ENCODE measurements around the gene STOML1. TPM values are rescaled to one million over a fixed set of nuclear protein-coding genes. Genes with fewer than 3 reads are reported as not detected.

Gene STOML1
- polyA plus RNA-seq, 3 donors, result 3.8 to 5.1 (median 4.7) TPM

GRCh38 chr15:73982222-73982962, 9.7 kb downstream of the STOML1 start:
- H3K27me3 Mint-ChIP-seq (ENCODE audit: low read depth in 3 of 3), result peaks cover 0 to 2% (median 0%) of the 10 kb centered on the region in 3 donors
- 6% methylated on average over 3 of the region's 8 CpGs for WGBS (ENCODE audit: insufficient coverage)
- peak overlapping the region; percentile 40 to 65 for H3K27ac ChIP-seq (ENCODE audit: low read depth in 1 of 2, low read length in 2 of 2)
- H3K4me1 Mint-ChIP-seq, result peaks cover 26% of the 10 kb centered on the region
- peak overlapping the region in 1 of 3 experiments; percentile 33 for H3K4me3 ChIP-seq (replicated peaks in 1 of 3; ENCODE audit: low read depth in 2 of 3, low read length in 3 of 3)
- H3K79me2 ChIP-seq (ENCODE audit: insufficient read depth, low read length), result no peaks in the 10 kb centered on the region
- H3K9me3 ChIP-seq (replicated peaks in 1 of 2; ENCODE audit: control insufficient read depth in 1 of 2, insufficient read depth in 1 of 2, low read length in 2 of 2), result no peaks in the 10 kb centered on the region
- H3K4me1 ChIP-seq (ENCODE audit: control insufficient read depth in 1 of 2, insufficient read depth in 2 of 2, low read length in 2 of 2), result peaks cover 35 to 36% of the 10 kb centered on the region in 2 donors
- peak overlapping the region; percentile 41 for H3K9ac ChIP-seq (ENCODE audit: insufficient read depth, low read length, poor library complexity, severe bottlenecking)
- peak overlapping the region; percentile 44 for H3K4me2 ChIP-seq (replicated peaks; ENCODE audit: extremely low read depth, low read length, poor library complexity, severe bottlenecking)
- peak overlapping the region; percentile 60 to 89 (median 78) for H3K27ac Mint-ChIP-seq
- H3K27me3 ChIP-seq (ENCODE audit: control insufficient read depth in 2 of 2, insufficient read depth in 2 of 2, low read length in 2 of 2), result no peaks in the 10 kb centered on the region
- DNase-seq, result peak; percentile 34 to 51 (median 35)
- peaks cover 0 to 2% of the 10 kb centered on the region in 2 donors for H3K36me3 ChIP-seq (replicated peaks in 1 of 2; ENCODE audit: control insufficient read depth in 1 of 2, insufficient read depth in 2 of 2, low read length in 2 of 2)
- H4K20me1 ChIP-seq (ENCODE audit: insufficient read depth, low read length), result no peaks in the 10 kb centered on the region
- no peaks in the 10 kb centered on the region for H3K9me3 Mint-ChIP-seq
- H3K4me3 Mint-ChIP-seq, result peak overlapping the region in 1 of 2 donors; percentile 79
- no peak for TF ChIP-seq CTCF (IDR thresholded peaks at IDR 0.05)
- peaks cover 13 to 25% of the 10 kb centered on the region in 2 donors for H3K36me3 Mint-ChIP-seq
- H2AFZ ChIP-seq (ENCODE audit: insufficient read depth, low read depth, low read length, poor library complexity, severe bottlenecking), result peak overlapping the region; percentile 72
- intact Hi-C loops (cut with micrococcal nuclease), result no loop called here

- Mint-ChIP-seq H3K27ac (peak overlapping the region; percentile 4 to 89 (median 65)), H3K4me3 (peak overlapping the region in 1 of 2 donors; percentile 26), H3K4me1 (peaks cover 26% of the 10 kb centered on the region), H3K36me3 (peaks cover 10 to 20% of the 10 kb centered on the region in 2 donors), H3K9me3 (no peaks in the 10 kb centered on the region), H3K27me3 (ENCODE audit: low read depth in 3 of 3) (peaks cover 0 to 2% (median 0%) of the 10 kb centered on the region in 3 donors)
- no peaks in the 10 kb centered on the region for H3K36me3 ChIP-seq (replicated peaks in 1 of 2; ENCODE audit: control insufficient read depth in 1 of 2, insufficient read depth in 2 of 2, low read length in 2 of 2)
- no peaks in the 10 kb centered on the region for H3K79me2 ChIP-seq (ENCODE audit: insufficient read depth, low read length)
- no peaks in the 10 kb centered on the region for H3K27me3 ChIP-seq (ENCODE audit: control insufficient read depth in 2 of 2, insufficient read depth in 2 of 2, low read length in 2 of 2)
- H3K9me3 ChIP-seq (replicated peaks in 1 of 2; ENCODE audit: control insufficient read depth in 1 of 2, insufficient read depth in 1 of 2, low read length in 2 of 2), result no peaks in the 10 kb centered on the region
- peak overlapping the region; percentile 44 for H3K4me2 ChIP-seq (replicated peaks; ENCODE audit: extremely low read depth, low read length, poor library complexity, severe bottlenecking)
- peak overlapping the region; percentile 41 for H3K9ac ChIP-seq (ENCODE audit: insufficient read depth, low read length, poor library complexity, severe bottlenecking)
- H3K4me1 ChIP-seq (ENCODE audit: control insufficient read depth in 1 of 2, insufficient read depth in 2 of 2, low read length in 2 of 2), result peaks cover 35 to 36% of the 10 kb centered on the region in 2 donors
- no peaks in the 10 kb centered on the region for H4K20me1 ChIP-seq (ENCODE audit: insufficient read depth, low read length)
- peak in 1 of 3 donors; percentile 42 for DNase-seq
- H2AFZ ChIP-seq (ENCODE audit: insufficient read depth, low read depth, low read length, poor library complexity, severe bottlenecking), result peak overlapping the region; percentile 72
- TF ChIP-seq CTCF (IDR thresholded peaks at IDR 0.05), result no peak
- H3K27ac ChIP-seq (ENCODE audit: low read depth in 1 of 2, low read length in 2 of 2), result peak overlapping the region; percentile 40 to 65
- peak overlapping the region in 1 of 3 experiments; percentile 33 for H3K4me3 ChIP-seq (replicated peaks in 1 of 3; ENCODE audit: low read depth in 2 of 3, low read length in 3 of 3)
- no CpG with 5 or more reads among the region's 5 CpGs for WGBS (ENCODE audit: insufficient coverage)
- intact Hi-C loops (cut with micrococcal nuclease), result no loop called here
Observed at GRCh38 chr15:73981761-73982221, 10.3 kb downstream of the STOML1 start.
